Stimulated activated CD4-positive, alpha-beta T cell treated with anti-CD3 and anti-CD28 coated beads, Interleukin-2, amount 100 ng/mL, for 4 hours (primary cell): Measurements from ENCODE around the gene SNAPIN.
"Not testable (repeated sequence)": the region's sequence is repeated elsewhere in the genome, so short reads cannot be mapped to it uniquely, and the experiment has no call there.

Source experiments
- DNase-seq: peaks from one replicate; pipeline ENCODE4 v3.0.0-alpha.2; 2020; ENCODE audit warnings: low read depth

The SNAPIN gene

DNA sequence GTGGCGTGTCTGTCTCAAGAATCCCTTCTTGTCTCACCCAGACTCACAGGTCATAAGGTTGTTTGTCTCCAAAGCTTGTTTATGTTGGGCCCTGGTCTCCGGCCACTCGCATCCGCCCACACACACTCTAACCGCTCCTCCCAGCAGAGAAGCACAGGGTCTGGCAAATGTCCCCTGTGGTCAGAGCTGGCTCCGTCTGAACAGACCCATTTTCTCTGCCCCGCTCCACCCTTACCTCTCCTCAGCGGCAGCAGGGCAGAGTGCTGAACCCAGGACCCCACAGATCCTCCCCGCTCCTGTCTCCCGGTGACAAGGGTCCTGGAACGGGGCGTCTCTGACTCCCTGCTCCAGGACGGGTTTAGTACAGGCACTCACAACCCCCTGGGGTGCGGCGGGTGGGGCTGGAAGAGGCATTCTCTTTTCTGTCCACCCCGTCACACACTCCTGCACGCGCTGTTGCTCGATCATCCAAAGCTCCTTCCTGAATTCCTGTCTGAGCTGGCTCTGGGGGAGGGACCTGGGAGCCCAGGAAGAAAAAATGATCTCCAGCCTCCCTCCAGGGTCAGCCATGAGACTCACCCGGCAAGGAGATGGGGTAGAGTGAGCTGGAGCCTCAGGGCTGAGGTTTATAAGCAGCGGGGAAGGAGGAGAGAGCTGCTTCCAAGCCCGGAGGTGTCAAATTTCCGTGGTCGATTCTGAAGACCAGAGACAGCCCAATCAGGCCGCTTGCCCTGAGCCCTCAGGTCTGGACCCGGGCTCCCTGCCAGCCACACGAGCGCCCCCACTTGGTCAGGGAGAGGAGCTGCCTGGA, 31.4 kb upstream of the SNAPIN start, which contains the start of gene S100A13:
S100A13 (minus strand) TSS at position 602 of the 811 bp plus-strand sequence. CDS start 1,033 bp downstream, outside the sequence.
- no peak for DNase-seq

GRCh38 chr1:153627715-153628626, 30.5 kb upstream of the SNAPIN start, which contains the start of gene S100A1:
Gene S100A1 (plus strand): TSS chr1:153628434. CDS start chr1:153630522, 2,088 bp downstream.
- no peak for DNase-seq

DNA sequence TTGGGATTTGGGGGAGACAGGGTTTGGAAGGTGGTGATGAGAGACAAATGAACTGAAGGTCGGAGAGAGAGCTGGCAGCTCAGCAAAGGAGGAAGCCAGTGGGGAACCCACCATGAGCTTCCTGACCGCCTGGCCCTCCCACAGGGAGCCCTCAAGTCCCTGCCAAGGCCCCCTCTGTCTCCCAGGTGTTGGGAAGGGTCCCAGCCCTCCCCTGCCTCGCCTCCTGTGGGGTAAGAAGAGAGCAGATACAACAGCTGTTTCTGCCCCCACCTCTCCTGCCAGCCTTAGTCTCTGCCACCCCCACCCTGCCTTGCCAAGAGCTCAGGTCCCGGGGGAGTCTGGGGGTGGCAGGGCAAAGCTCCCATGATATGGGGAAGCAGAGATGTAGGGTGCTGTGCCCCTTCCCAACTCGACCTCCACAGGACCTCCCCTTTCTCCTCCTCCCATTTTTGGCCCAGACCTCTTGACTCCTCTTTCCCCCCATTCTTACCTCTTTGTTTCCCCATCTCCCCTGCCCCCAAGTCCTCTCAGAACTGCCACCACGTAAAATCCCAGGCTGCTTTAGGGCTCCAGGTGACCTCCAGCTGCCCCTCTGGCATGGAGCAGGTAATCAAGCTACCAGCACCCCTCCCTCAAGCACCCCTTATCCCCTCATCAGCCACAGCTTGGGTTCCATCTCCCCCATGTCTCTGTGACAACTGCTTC, 29.7 kb upstream of the SNAPIN start:
- DNase-seq = no peak

GRCh38 chr1:153629343-153629665, 29.2 kb upstream of the SNAPIN start:
- DNase-seq = no peak

- DNase-seq = no peak
Observed at GRCh38 chr1:153629971-153630370, 28.5 kb upstream of the SNAPIN start.

DNA sequence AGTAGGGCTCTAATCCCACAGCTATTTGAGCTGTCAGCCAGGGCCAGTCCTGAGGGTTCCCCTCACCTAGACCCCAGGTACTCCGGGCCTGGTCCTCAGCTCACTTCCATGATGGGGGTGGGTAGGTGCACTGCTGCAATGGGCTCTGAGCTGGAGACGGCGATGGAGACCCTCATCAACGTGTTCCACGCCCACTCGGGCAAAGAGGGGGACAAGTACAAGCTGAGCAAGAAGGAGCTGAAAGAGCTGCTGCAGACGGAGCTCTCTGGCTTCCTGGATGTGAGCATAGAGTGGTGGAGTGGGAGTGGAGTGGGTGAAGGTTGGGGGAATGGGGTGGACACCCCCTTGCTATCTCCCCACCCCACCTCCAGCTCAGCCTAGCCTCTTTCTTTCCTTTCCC, 28.1 kb upstream of the SNAPIN start:
- no peak for DNase-seq

DNA sequence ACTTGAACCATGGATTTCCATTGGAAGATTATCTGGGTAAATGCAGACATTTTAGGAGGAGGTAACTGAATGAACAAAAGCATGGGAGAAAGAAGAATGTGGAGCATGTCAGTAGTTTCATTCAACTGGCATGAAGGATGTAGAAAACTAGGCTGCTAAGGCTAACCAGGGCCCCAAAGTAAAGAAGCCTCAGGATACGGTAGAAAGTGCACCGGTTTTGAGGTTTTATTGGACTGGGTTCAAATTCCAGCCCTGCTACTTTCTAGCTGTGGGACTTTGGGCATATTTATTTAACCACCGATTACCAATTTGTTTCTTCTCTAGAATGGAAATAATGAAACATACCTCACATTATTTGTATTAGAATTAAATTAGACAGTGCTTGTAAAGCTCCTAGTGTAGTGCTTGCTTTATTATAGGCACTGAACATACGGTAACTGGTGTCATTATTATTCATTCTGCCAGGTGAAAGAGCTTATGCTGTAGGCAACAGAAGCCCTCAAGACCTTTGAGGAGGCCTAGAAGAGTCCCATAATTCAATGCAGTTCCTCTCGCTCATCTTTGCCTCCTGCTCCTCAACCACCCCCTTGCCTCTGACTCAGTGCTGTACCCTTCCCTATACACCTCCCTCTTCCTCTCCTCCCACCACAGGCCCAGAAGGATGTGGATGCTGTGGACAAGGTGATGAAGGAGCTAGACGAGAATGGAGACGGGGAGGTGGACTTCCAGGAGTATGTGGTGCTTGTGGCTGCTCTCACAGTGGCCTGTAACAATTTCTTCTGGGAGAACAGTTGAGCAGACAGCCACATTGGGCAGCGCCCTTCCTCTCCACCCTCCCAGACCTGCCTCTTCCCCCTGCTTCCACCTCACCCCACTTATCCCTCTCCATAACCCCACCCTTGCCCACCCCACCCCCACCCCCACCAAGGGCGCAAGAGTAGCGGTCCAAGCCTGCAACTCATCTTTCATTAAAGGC, 27.2 kb upstream of the SNAPIN start:
- no peak for DNase-seq

DNA sequence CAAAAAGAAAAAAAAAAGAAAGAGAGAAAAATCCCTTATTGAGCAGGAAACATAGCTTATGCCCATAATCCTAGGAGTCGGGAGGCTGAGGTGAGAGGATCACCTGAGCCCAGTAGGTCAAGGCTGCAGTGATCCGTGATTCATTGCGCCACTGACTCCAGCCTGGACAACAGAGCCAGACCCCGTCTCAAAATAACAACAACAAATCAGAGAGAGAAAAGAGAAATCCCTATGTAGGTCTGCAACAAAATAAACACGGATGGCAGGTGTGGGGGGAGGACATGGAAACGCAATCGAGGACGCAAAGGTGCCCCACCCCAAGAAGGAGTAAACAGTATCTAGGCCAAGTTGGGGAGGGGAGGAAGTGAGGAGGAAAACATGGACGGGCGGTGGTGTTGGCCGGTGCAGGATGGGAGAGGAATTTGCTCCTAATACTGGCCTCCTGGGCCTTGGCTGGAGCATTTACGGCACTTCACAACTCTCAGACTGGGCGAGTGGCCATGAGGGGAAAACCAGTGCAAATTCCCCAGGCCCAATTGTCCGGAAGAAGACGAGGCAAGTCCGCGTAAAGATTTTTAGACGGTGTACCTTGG, 25.2 kb upstream of the SNAPIN start:
- no peak for DNase-seq

GRCh38 chr1:153633754-153634665, 24.5 kb upstream of the SNAPIN start, which contains the start of gene CHTOP:
Gene CHTOP (plus strand): TSS chr1:153634066. CDS start chr1:153636589, 2,523 bp downstream.
- DNase-seq = peak; percentile 94

DNA sequence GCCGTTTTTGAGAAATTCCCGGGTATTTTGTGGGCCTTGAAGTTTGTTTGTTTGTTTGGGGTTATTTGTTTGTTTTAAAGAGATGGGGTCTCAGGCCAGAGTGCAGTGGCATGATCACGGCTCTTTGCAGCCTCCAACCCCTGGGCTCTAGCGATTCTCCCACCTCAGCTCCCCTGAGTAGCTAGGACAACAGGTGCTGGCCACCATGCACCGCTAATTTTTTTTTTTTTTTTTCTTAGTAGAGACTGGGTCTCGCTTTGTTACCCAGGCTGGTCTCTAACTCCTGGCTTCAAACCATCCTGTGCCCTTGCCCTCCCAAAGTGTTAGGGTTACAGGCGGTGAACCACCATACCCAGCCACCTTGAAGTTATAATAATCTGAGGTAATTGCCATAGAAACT, 22.6 kb upstream of the SNAPIN start:
- DNase-seq = no peak

GRCh38 chr1:153636312-153636711, 22.2 kb upstream of the SNAPIN start:
- no peak for DNase-seq

GRCh38 chr1:153638261-153638660, 20.2 kb upstream of the SNAPIN start:
- no peak for DNase-seq

DNA sequence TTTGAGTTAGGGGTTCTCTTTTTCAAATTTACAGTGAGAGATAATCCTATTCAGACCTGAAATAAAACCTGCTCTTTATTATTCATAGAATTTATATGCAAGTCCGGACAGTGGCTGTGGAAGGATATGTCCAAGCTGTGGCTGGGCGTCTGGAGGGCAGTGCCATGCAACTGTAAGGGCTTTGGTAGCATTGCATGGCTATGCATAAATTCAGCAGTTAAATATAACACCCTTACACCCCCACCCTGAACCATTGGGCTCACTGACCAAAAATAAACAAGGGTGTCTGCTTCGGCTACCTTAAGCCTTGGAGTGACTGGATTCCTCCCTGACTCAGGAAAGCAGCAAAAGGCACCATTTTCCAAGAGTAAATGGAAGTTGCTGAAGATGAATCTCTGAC, 19.2 kb upstream of the SNAPIN start:
- no peak for DNase-seq

DNA sequence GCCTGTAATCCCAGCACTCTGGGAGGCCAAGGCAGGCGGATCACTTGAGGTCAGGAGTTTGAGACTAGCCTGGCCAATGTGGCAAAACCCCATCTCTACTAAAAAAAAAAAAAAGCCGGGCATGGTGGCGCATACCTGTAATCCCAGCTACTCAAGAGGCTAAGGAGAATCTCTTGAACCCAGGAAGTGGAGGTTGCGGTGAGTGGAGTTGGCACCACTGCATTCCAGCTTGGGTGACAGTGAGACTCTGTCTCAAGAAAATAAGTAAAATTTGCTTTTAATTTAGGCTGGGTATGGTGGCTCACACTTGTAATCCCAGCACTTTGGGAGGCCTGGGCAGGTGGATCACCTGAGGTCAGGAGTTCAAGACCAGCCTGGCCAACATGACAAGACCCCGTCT, 18.3 kb upstream of the SNAPIN start:
- DNase-seq = not testable (repeated sequence)

DNA sequence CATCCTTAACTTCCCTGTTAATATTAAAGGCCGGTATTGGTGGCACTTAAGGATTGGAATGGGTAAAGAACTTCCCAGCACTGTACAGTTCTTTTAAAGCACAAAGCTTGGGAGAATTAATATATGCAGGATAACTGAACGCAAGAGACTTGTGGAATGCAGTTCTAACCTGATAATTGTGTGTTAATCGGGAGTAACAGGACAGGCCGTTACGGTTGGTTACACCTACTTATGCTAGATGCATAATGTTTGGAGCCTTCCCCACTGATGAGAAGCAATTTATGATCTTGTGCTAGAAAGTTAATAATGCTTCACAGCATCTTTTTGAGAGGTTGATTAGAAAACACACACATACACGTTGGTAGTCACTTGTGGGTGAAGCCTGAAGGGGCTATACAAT, 17.6 kb upstream of the SNAPIN start:
- DNase-seq = no peak

DNA sequence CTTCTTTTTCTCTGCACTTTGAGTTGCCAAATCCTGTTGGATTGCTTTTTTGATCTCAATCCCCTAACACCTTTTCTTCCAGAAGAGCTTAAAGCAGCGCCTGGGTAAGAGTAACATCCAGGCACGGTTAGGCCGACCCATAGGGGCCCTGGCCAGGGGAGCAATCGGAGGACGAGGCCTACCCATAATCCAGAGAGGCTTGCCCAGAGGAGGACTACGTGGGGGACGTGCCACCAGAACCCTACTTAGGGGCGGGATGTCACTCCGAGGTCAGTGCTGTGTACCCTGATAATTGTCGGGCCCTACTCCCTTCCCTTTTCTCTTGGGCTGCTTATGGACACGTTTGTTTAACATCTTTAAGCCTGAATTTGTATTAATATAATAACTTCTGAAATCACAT, 16.3 kb upstream of the SNAPIN start:
- DNase-seq = no peak

- no peak for DNase-seq
Observed at GRCh38 chr1:153643100-153643499, 15.4 kb upstream of the SNAPIN start.

- DNase-seq = no peak
Observed at GRCh38 chr1:153643816-153644215, 14.7 kb upstream of the SNAPIN start.

- no peak for DNase-seq
Observed at GRCh38 chr1:153646672-153647345, 11.7 kb upstream of the SNAPIN start.
